ENCODE data around the gene HAO2. TPM values are rescaled to one million over a fixed set of nuclear protein-coding genes. Genes with fewer than 3 reads are reported as not detected.

Gene HAO2
- total RNA-seq, 1 donor from 2014 or later: not detected

DNA sequence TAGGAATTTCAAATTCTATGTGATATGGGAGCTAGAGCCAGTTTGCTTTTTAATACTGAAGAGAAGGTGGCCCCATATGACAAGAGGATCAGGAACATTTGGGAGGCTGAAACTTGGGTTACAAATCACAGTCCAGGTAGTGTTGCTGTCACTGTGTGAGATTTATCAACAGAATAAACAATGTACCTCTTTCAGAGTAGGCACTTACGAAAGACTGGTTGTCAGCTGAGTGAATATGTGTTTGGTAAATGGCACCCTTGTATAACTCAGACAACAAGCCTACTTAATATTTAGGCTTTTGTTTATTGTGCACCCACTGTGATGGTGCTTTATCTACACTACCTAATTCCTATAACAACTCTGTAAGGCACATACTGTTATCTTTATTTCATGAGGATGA is 7.4 kb upstream of the HAO2 start:
- no peak for DNase-seq (ENCODE audit: low spot score in 2 of 2, unreplicated experiment in 2 of 2)
- H3K27me3 Mint-ChIP-seq (ENCODE audit: low read depth): peaks cover 2% of the 10 kb centered on the region
- H3K27ac Mint-ChIP-seq: no peak overlapping the region
- no peaks in the 10 kb centered on the region for H3K36me3 Mint-ChIP-seq
- no peak overlapping the region for H3K4me3 Mint-ChIP-seq
- H3K4me1 Mint-ChIP-seq: peaks cover 6% of the 10 kb centered on the region
- peaks cover 6% of the 10 kb centered on the region for H3K9me3 Mint-ChIP-seq
- TF ChIP-seq, protein P1, sequence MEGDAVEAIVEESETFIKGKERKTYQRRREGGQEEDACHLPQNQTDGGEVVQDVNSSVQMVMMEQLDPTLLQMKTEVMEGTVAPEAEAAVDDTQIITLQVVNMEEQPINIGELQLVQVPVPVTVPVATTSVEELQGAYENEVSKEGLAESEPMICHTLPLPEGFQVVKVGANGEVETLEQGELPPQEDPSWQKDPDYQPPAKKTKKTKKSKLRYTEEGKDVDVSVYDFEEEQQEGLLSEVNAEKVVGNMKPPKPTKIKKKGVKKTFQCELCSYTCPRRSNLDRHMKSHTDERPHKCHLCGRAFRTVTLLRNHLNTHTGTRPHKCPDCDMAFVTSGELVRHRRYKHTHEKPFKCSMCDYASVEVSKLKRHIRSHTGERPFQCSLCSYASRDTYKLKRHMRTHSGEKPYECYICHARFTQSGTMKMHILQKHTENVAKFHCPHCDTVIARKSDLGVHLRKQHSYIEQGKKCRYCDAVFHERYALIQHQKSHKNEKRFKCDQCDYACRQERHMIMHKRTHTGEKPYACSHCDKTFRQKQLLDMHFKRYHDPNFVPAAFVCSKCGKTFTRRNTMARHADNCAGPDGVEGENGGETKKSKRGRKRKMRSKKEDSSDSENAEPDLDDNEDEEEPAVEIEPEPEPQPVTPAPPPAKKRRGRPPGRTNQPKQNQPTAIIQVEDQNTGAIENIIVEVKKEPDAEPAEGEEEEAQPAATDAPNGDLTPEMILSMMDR (IDR thresholded peaks at IDR 0.05; ENCODE audit: unreplicated experiment): no peak

DNA sequence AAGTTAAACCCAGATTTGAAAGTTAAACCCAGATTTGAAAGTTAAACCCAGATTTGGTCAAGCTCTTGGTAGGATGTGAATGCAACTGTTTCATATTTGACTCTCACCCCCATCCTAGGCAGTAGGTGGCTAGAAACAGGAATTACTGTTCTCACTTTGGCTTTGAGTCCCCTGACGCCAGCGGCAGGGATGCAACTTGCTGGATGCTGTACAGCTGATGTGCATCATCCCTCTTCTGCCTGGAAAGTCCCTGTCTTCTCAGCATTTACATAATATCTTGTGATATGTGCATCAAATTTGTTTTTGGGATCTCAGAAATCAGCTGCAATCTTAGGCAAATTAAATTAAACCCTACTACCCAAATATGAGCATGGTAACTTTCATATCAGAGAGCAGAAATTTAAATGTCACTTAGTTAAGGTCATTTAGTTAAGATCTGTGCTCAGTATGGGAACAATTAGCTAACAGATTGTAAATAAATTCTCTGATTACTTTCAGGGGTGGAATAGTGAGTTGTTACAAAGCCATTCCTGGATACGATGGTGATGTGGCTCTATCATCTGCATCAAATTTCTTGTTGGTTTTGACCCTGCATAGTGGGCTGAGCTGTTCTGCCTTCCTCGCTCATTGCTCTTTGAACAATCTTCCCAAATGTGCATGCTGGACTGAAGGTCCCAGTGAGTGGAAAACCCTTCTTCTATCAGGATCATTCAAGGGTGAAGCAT is 6.8 kb upstream of the HAO2 start:
- Mint-ChIP-seq H3K27me3 (ENCODE audit: low read depth) (peaks cover 2% of the 10 kb centered on the region), H3K27ac (no peak overlapping the region), H3K4me3 (no peak overlapping the region), H3K36me3 (no peaks in the 10 kb centered on the region), H3K9me3 (no peaks in the 10 kb centered on the region), H3K4me1 (peaks cover 6% of the 10 kb centered on the region)
- TF ChIP-seq, protein P1 (IDR thresholded peaks at IDR 0.05; ENCODE audit: unreplicated experiment): no peak
- DNase-seq (ENCODE audit: low spot score in 2 of 2, unreplicated experiment in 2 of 2): no peak

DNA sequence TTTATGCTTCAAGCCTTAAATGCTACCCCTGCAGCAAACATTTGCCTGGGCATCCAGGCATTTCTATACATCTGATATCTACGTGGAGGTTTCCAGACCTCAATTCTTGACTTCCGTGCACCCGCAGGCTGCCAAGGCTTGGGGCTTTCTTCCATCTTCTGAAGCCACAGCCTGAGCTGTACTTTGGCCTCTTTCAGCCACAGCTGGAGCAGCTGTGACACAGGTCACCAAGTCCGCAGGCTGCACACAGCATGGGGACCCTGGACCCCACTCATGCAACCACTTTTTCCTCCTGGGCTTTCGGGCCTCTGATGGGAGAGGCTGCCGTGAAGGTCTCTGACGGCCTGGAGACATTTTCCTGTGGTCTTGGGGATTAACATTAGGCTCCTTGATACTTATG is 5.4 kb upstream of the HAO2 start:
- no peak overlapping the region for H3K4me3 Mint-ChIP-seq
- H3K4me1 Mint-ChIP-seq: peaks cover 4% of the 10 kb centered on the region
- no peaks in the 10 kb centered on the region for H3K9me3 Mint-ChIP-seq
- TF ChIP-seq, protein P1 (IDR thresholded peaks at IDR 0.05; ENCODE audit: unreplicated experiment): no peak
- H3K27me3 Mint-ChIP-seq (ENCODE audit: low read depth): peaks cover 2% of the 10 kb centered on the region
- no peaks in the 10 kb centered on the region for H3K36me3 Mint-ChIP-seq
- H3K27ac Mint-ChIP-seq: no peak overlapping the region
- no peak for DNase-seq (ENCODE audit: low spot score in 2 of 2, unreplicated experiment in 2 of 2)

DNA sequence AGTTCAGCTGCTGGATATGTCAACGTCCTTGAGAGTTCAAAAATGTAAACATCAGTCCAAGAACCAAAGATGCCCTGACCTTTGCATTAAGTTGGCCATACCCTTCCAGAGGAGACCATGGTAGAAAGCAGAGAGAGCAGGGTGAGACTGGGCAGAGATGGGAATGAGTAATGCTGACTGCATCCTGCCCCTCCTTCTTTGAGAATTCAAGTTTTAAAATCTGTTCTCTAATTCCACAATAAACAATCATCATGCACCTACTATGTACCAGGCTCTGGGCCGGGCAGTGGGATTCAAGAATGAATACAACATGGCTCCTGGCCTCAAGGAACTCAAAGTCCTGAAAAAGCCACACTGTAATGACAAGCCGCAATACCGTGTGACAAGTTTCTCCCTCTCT is 3.9 kb upstream of the HAO2 start:
- Mint-ChIP-seq H3K36me3 (no peaks in the 10 kb centered on the region), H3K27me3 (ENCODE audit: low read depth) (peaks cover 11% of the 10 kb centered on the region)
- TF ChIP-seq, protein P1 (IDR thresholded peaks at IDR 0.05; ENCODE audit: unreplicated experiment): no peak

DNA sequence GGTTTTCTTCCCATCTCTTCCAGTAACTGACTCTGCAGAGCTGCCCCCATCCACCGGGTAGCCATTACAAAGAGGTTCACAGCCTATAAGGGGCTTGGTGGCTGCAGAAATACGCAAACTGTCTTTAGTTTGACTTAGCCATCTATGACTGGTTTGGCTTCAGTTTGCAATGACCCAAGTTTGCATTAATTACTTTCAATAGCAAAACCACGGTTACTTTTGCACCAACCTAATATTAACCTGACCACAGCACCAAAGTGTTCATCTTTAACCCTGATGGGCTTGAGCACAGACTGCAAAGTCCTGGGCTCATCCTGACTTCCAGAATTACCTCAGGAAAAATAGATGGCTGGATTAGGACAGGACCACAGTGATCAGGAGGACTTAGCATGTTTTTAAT is 2.2 kb upstream of the HAO2 start:
- Mint-ChIP-seq H3K27me3 (ENCODE audit: low read depth) (peaks cover 16% of the 10 kb centered on the region), H3K9me3 (no peaks in the 10 kb centered on the region), H3K36me3 (no peaks in the 10 kb centered on the region), H3K4me1 (no peaks in the 10 kb centered on the region), H3K4me3 (no peak overlapping the region), H3K27ac (no peak overlapping the region)
- TF ChIP-seq, protein P1 (IDR thresholded peaks at IDR 0.05; ENCODE audit: unreplicated experiment): no peak
- DNase-seq (ENCODE audit: low spot score in 2 of 2, unreplicated experiment in 2 of 2): no peak

More for the DNA sequence above, 3.9 kb upstream of the HAO2 start:
- no peaks in the 10 kb centered on the region for H3K9me3 Mint-ChIP-seq
- H3K4me3 Mint-ChIP-seq: no peak overlapping the region
- no peaks in the 10 kb centered on the region for H3K4me1 Mint-ChIP-seq
- no peak for DNase-seq (ENCODE audit: low spot score in 2 of 2, unreplicated experiment in 2 of 2)
- no peak overlapping the region for H3K27ac Mint-ChIP-seq

All from mesothelial cell of epicardium (in vitro differentiated cells).